HG02981 (cell line): ENCODE results near the gene ZNF609.

Experiments used
- ATAC-seq: cut with Tn5 transposase; IDR thresholded peaks from one replicate; pipeline ENCODE4 v1.9.1; 2021; ENCODE audit warnings: mild to moderate bottlenecking, moderate library complexity; ENCODE audit not compliant: unreplicated experiment

ZNF609 gene

DNA sequence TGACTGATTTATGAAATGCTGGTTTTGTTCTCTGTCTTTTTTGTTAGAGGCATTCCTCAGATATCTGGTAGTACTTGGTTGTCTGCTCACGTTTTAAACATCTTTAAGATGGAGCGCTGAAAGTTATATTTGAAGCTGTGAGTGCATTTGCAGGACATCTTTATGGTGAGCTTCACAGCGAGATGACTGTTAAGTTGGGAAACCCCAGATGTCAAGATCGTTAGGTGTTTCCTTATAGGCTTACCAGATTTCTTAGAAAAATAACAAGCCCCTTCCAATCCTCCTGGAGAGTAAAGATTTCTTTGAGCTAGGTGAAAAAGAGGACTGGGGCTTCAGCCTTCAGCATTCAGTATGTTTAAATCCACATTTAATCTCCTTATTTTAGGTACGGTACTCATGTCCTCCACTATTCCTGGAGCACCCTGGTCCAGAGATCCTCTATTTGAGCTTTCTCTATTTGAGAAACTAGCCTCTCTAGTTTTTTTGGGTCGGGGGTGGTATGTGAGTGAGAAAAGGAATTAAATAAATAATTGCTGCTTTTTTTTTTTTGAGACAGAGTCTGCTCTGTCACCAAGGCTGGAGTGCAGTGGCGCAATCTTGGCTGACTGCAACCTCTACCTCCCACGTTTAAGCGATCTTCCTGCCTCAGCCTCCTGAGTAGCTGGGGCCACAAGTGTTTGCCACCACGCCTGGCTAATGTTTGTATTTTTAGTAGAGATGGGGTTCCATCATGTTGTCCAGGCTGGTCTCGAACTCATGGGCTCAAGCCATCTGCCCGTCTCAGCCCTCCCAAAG, 72.3 kb downstream of the ZNF609 start:
- ATAC-seq = no peak

DNA sequence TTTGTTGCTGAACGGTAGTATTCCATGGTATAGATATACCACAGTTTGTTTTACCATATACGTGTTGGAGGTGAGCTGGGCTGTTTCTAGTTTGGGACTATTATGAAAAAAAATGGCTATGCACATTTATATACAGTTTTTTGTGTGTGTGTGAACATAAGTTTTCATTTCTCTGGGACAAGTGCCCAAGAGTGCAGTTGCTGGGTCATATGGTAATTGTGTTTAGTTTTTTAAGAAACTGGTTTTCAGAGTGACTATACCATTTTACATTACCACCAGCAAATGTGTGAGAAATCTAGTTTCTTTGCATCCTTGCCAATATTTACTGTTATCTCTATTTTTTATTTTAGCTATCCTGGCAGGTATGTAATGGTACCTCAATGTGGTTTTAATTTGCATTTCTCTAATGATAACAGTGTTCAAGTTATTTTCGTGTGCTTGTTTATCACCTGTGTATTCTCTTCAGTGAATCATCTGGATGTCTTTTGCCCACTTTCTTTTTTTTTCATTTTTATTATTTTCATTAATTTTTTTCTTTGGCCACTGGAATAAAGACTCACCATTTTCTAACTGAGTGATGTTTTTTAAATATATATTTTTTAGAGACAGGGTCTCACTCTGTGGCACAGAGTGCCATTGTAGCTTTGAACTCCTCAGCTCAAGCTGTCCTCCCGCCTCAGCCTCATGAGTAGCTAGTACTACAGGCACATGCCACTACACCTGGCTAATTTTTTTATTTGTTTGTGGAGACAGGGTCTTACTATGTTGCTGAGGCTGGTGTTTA, 75.3 kb downstream of the ZNF609 start:
- ATAC-seq = no peak

DNA sequence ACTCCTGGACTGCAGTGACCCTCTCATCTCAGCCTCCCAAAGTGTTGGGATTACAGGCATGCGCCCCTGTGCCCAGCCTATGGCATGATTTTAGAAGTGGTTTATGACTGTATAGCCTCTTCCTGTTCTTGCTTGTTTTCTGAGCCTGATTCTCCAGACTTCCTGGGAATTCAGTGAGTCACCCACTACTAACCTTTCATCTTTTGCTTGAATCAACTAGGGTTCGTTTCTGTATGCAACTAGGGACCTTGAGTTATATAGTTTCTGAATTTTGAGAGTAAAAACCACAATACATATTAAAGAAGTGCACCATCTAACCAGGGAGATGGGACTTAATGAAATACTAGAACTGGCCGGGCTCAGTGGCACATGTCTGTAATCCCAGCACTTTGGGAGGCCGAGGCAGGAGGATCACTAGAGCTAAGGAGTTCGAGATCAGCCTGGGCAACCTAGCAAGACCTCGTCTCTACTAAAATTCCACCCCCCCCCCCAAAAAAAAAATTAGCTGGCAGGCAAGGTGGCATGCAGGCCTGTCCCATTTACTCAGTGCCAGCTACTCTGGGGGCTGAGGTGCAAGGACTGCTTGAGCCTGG, 76.0 kb downstream of the ZNF609 start:
- ATAC-seq = no peak

DNA sequence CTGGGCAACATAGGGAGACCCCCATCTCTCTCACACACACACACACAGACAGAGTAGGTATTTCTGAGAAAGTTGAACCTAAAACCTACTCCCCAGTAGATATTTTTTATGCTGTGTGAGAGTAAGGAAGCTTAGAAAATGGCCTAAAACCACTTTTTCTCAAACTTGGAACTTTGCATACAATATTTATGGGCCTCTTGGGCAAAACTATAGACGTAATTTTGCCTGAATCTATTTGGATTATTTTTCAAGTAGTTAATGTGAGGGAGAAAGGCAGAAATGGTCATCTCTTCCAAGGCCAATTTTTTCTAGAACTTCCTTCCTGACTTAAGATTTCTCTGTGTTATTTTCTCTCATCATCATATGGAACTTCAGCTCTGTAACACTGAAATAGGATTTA, 81.7 kb downstream of the ZNF609 start:
- ATAC-seq = no peak

- no peak for ATAC-seq
Observed at GRCh38 chr15:64544450-64544849, 84.1 kb downstream of the ZNF609 start.

DNA sequence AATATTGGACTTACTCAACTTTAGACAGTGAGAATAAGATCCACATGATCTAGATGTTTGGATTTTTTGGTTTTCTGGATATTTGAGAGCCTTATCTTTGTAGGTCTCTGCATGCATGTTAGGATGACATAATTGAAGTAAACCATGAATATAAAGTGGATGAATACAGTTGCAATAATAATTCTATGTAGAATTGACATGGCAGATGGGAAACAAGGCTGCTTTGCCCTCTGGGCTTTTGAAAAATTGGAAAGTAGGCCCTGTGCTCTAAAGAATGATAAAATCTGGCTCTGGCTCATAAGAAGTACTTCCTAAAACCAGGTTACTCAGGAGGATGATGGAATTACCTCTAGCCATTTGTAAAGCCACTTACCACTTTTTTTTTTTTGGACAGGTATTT, 86.9 kb downstream of the ZNF609 start:
- no peak for ATAC-seq

GRCh38 chr15:64548235-64548634, 87.9 kb downstream of the ZNF609 start:
- no peak for ATAC-seq

- no peak for ATAC-seq
Observed at GRCh38 chr15:64549860-64550259, 89.5 kb downstream of the ZNF609 start.

DNA sequence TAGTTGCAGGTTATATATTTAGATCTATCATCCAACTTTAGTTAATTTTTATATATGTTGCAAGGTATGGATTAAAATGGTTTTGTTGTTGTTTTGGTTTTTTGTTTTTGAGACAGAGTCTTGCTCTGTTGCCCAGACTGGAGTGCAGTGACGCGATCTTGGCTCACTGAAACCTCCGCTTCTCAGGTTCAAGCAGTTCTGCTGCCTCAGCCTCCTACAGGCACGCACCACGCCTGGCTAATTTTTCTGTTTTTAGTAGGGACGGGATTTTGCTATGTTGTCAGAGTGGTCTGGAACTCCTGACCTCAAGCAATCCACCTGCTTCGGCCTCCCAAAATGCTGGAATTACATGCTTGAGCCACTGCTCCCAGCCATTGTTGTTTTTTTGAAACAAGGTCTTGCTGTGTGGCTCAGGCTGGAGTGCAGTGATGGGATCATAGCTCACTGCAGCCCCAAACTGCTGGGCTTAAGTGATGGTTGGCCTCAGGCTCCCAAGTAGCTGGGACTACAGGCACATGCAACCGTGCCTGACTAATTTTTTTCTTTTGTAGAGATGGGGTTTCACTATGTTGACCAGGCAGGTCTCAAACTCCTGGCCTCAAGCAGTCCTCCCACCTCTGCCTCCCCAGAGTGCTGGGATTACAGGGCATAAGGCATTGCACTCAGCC, 92.0 kb downstream of the ZNF609 start:
- ATAC-seq = no peak

- no peak for ATAC-seq
Observed at GRCh38 chr15:64558460-64559179, 98.2 kb downstream of the ZNF609 start.

GRCh38 chr15:64559243-64559642, 98.9 kb downstream of the ZNF609 start:
- no peak for ATAC-seq

DNA sequence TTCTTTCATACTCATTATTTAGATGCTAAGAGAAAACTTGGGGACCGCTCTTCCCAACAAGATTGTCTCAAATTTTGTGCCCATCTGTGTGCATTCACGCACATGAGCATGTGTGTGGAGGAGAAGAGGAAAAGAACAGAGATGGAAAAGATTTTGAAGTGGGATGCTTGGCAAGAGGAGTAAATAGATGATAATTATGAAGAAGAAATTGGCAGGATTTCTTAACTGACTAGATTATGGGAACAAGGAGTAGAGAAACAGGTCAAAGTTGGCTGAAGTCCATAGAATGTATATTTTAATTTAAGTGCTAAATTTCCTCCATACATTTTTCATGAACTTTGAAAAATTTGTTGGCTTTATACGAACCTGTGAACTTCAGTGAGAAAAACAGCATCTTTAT, 100.1 kb downstream of the ZNF609 start:
- ATAC-seq = no peak

- ATAC-seq = no peak
Observed at GRCh38 chr15:64560998-64561397, 100.6 kb downstream of the ZNF609 start.

DNA sequence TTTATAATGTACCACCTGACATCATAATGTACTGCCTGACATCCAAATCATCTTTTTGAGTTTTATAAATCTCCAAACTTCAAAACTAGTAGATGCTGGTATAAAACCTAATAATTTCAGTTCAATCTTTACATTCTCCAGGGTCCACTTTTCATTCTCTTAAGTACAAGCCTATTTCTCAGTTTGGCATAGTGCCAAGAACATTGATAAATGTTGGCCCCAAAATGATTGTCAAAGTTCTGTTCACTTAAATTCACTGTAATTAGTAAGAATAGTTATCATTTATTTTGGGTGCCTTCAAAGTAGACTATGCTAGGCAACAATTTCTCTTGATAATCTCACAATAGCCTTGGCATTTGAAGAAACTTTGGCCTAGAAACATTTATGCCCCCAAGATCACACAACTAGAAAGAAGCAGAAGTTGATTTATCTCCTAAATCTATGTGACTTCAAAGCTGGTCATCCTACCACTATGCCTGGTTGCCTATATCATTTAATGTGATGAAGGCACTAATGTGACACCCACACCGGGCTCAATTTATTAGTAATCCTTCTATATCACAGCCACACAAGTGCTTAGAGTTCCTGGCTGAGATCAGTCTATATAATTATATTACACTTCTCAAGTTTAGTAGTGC, 101.7 kb downstream of the ZNF609 start:
- ATAC-seq = no peak

DNA sequence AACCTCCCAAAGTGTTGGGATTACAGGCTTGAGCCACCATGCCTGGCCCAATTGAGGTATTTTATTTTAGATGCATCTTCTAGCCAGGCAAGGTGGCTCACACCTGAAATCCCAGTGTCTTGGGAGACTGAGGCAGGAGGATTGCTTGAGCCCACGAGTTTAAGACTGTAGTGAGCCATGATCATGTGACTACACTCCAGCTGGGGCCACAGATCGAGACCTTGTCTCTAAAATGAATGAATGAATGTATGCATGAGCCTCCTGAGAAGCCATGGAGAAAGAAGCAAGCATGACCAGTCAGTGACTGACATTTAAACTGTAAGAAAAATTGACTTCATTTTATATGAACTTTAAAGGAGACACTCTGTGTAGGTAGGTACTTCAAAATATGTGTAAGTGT, 105.7 kb downstream of the ZNF609 start:
- ATAC-seq = no peak

- no peak for ATAC-seq
Observed at GRCh38 chr15:64566629-64567427, 106.5 kb downstream of the ZNF609 start.

GRCh38 chr15:64568765-64569164, 108.4 kb downstream of the ZNF609 start:
- no peak for ATAC-seq

DNA sequence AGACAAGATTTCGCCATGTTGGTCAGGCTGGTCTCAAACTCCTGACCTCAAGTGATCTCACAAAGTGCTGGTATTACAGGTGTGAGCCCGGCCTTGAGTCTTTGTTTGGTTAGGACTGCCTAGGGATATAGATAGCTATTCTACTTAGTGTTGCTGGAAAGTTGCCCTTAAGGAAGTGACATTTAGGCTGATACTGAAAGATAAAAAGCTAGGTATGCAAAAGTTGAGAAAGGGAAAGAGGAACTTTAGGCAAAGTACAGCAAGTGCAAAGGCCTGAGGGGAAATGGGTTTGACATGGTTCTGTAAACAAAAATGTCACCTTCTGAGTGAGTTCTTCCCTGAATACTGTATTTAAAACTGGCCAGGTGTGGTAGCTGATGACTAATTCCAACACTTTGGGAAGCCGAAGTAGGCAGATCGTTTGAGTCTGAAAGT, 111.5 kb downstream of the ZNF609 start:
- ATAC-seq = no peak

- ATAC-seq = no peak
Observed at GRCh38 chr15:64572856-64573255, 112.5 kb downstream of the ZNF609 start.
